DMS 273 treated with DMSO at 0.1 percent for 48 hours (cell line): Measurements from ENCODE around the gene PSD2.

ENCODE experiments used
- DNase-seq: peaks from one replicate; lab custom pipeline; 2025; lab: John Stamatoyannopoulos, UW

The PSD2 gene

GRCh38 chr5:139795074-139796001 lies at the start of gene PSD2:
PSD2 (plus strand) TSS chr5:139795808; CDS start chr5:139809441, 13,633 bp downstream.
- no peak for DNase-seq

- peak; percentile 89 for DNase-seq
Observed at GRCh38 chr5:139746691-139747582, 48.7 kb upstream of the PSD2 start.

- DNase-seq: peak; percentile 87
Observed at GRCh38 chr5:139747583-139748504, 47.8 kb upstream of the PSD2 start.

GRCh38 chr5:139748505-139748826 lies 47.1 kb upstream of the PSD2 start:
- DNase-seq: no peak

GRCh38 chr5:139749242-139749641 lies 46.4 kb upstream of the PSD2 start:
- no peak for DNase-seq

- no peak for DNase-seq
Observed at GRCh38 chr5:139751236-139751635, 44.4 kb upstream of the PSD2 start.

- no peak for DNase-seq
Observed at GRCh38 chr5:139752506-139753473, 42.8 kb upstream of the PSD2 start.

GRCh38 chr5:139755892-139756671 lies 39.5 kb upstream of the PSD2 start:
- no peak for DNase-seq

GRCh38 chr5:139756971-139757370 lies 38.6 kb upstream of the PSD2 start:
- no peak for DNase-seq

GRCh38 chr5:139757727-139758509 lies 37.7 kb upstream of the PSD2 start:
- DNase-seq: no peak

GRCh38 chr5:139758510-139759075 lies 37.0 kb upstream of the PSD2 start:
- DNase-seq: no peak

- DNase-seq: no peak
Observed at GRCh38 chr5:139759219-139759721, 36.3 kb upstream of the PSD2 start.

- DNase-seq: no peak
Observed at GRCh38 chr5:139760066-139761056, 35.2 kb upstream of the PSD2 start.

GRCh38 chr5:139761057-139761450 lies 34.6 kb upstream of the PSD2 start:
- no peak for DNase-seq

- no peak for DNase-seq
Observed at GRCh38 chr5:139761501-139761900, 34.1 kb upstream of the PSD2 start.

GRCh38 chr5:139762615-139763170 lies 32.9 kb upstream of the PSD2 start:
- no peak for DNase-seq
